ENCODE results near the gene IYD. TPM values are rescaled to one million over a fixed set of nuclear protein-coding genes. Genes with fewer than 3 reads are reported as not detected.

Gene IYD
- total and polyA plus RNA-seq, 9 of the 15 experiments (the other 6 are each of a cell fraction or from before 2014, with no cell fraction given), result not detected

DNA sequence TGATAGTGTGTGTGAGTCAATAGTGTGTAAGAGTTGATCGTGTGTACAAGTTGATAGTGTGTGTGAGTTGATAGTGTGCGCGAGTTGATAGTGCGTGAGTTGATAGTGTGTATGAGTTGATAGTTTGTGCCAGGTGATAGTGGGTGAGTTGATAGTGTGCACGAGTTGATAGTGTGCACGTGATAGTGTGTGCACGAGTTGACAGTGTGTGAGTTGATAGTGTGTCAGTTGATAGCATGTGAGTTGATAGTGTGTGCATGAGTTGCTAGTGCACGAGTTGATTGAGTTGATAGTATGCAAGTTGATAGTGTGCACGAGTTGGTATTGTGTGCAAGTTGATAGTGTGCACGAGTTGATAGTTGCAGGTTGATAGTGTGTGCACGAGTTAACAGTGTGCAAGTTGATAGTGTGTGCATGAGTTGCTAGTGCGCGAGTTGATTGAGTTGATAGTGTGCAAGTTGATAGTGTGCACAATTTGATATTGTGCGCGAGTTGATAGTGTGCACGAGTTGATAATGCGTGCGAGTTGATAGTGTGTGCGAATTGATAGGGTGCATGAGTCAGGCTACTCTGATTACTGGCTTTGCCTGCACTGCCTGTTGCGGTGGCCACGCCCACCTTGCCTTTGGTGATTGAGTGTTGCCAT, 35.8 kb upstream of the IYD start (continued):
- TF ChIP-seq MED1 (CRISPR knock-in tag; IDR thresholded peaks at IDR 0.05; ENCODE audit: borderline replicate concordance) (0 out of 2 replicates have a peak, but pooled peaks have one; percentile 63), DPF2 (IDR thresholded peaks at IDR 0.05) (0 out of 2 replicates have a peak, but pooled peaks have one; percentile 52), BHLHE40 (IDR thresholded peaks at IDR 0.05; ENCODE audit: low read length) (peak; percentile 60), SMARCE1 (IDR thresholded peaks at IDR 0.05) (no peak), ARID3A (IDR thresholded peaks at IDR 0.05; ENCODE audit: borderline replicate concordance, low read depth, low read length) (peak; percentile 63; the same call in 1 of the 2 replicates), FOSL1 (tag; conservative IDR thresholded peaks at IDR 0.05) (peak; percentile 77), JUNB (CRISPR knock-in tag; conservative IDR thresholded peaks at IDR 0.05) (no peak), IRF2 (CRISPR knock-in tag; IDR thresholded peaks at IDR 0.05) (0 out of 2 replicates have a peak, but pooled peaks have one; percentile 44), SMARCA5 (IDR thresholded peaks at IDR 0.05) (peak; percentile 73; the same call in 1 of the 2 replicates), KLF6 (CRISPR knock-in tag; IDR thresholded peaks at IDR 0.05; ENCODE audit: borderline replicate concordance) (no peak), CHD4 (IDR thresholded peaks at IDR 0.05; ENCODE audit: insufficient read depth, insufficient replicate concordance, low read depth, low read length, poor library complexity, severe bottlenecking) (no peak), CBX5 (IDR thresholded peaks at IDR 0.05; ENCODE audit: borderline replicate concordance, low read depth) (0 out of 2 replicates have a peak, but pooled peaks have one; percentile 21), GTF2F1 (IDR thresholded peaks at IDR 0.05; ENCODE audit: low read depth, low read length) (no peak), ESRRB (CRISPR knock-in tag; IDR thresholded peaks at IDR 0.05; ENCODE audit: borderline replicate concordance) (no peak), ARID1B (IDR thresholded peaks at IDR 0.05) (peak; percentile 76), TAL1 (IDR thresholded peaks at IDR 0.05) (peak; percentile 50), RBM17 (IDR thresholded peaks at IDR 0.05; ENCODE audit: borderline replicate concordance, low read depth, low read length) (no peak)
- TF ChIP-seq, protein P1, sequence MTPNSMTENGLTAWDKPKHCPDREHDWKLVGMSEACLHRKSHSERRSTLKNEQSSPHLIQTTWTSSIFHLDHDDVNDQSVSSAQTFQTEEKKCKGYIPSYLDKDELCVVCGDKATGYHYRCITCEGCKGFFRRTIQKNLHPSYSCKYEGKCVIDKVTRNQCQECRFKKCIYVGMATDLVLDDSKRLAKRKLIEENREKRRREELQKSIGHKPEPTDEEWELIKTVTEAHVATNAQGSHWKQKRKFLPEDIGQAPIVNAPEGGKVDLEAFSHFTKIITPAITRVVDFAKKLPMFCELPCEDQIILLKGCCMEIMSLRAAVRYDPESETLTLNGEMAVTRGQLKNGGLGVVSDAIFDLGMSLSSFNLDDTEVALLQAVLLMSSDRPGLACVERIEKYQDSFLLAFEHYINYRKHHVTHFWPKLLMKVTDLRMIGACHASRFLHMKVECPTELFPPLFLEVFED (CRISPR knock-in tag; conservative IDR thresholded peaks at IDR 0.05), result no peak
- TF ChIP-seq, protein P2, sequence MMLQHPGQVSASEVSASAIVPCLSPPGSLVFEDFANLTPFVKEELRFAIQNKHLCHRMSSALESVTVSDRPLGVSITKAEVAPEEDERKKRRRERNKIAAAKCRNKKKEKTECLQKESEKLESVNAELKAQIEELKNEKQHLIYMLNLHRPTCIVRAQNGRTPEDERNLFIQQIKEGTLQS (IDR thresholded peaks at IDR 0.05), result peak; percentile 19; the same call in 1 of the 2 replicates
- TF ChIP-seq, protein P2 (CRISPR knock-in tag; conservative IDR thresholded peaks at IDR 0.05), result no peak

All from K562 (cell line).